ENCODE results near the gene MCU. TPM values are rescaled to one million over a fixed set of nuclear protein-coding genes. Genes with fewer than 3 reads are reported as not detected.
"Not testable (repeated sequence)": the region's sequence is repeated elsewhere in the genome, so short reads cannot be mapped to it uniquely, and the experiment has no call there.

The MCU gene
- total RNA-seq, 2 donors from 2014 or later, result 7.9 to 17.1 TPM

- ATAC-seq, result no peak
- DNase-seq, result no peak
- Histone ChIP-seq H3K36me3 (replicated peaks in 1 of 2; ENCODE audit: insufficient read depth in 1 of 2, low read depth in 2 of 2) (no peaks in the 10 kb centered on the region), H3K4me3 (no peak overlapping the region), H3K4me1 (no peaks in the 10 kb centered on the region), H3K9me3 (no peaks in the 10 kb centered on the region), H3K27ac (no peak overlapping the region), H3K27me3 (no peaks in the 10 kb centered on the region)
- 79 to 83% methylated on average over 8 of the region's 8 CpGs for WGBS, 2 donors
- TF ChIP-seq POLR2A (IDR thresholded peaks at IDR 0.05) (no peak), CTCF (IDR thresholded peaks at IDR 0.05) (no peak)
- intact Hi-C loops (cut with DNase I), result no loop called here
Observed at GRCh38 chr10:72918352-72918751, 226.4 kb downstream of the MCU start.

- H3K36me3 ChIP-seq (replicated peaks in 1 of 2; ENCODE audit: insufficient read depth in 1 of 2, low read depth in 2 of 2); H3K4me1 ChIP-seq; DNase-seq; intact Hi-C loops (cut with DNase I); H3K27me3 ChIP-seq; H3K27ac ChIP-seq; H3K9me3 ChIP-seq; ATAC-seq; H3K4me3 ChIP-seq: not testable (repeated sequence)
- WGBS, 2 donors, result 84 to 95% methylated on average over 1 of the region's 1 CpG
Observed at GRCh38 chr10:72921147-72921683, 229.3 kb downstream of the MCU start.

DNA sequence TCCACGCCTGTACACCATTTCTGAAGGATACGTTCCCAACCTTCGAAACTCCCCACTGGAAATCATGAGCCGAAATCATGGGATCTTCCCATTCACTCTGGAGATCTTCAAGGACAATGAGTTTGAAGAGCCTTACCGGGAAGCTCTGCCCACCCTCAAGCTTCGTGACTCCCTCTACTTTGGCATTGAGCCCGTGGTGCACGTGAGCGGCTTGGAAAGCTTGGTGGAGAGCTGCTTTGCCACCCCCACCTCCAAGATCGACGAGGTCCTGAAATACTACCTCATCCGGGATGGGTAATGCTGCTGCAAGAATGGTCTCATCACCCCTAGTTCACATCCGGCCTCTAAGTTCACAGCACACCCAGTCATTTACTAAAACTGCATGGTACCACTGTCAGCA lies 232.4 kb downstream of the MCU start:
- ATAC-seq, result no peak
- DNase-seq, result no peak
- Histone ChIP-seq H3K4me3 (no peak overlapping the region), H3K9me3 (no peaks in the 10 kb centered on the region), H3K27me3 (no peaks in the 10 kb centered on the region), H3K36me3 (replicated peaks in 1 of 2; ENCODE audit: insufficient read depth in 1 of 2, low read depth in 2 of 2) (no peaks in the 10 kb centered on the region), H3K4me1 (no peaks in the 10 kb centered on the region), H3K27ac (no peak overlapping the region)
- 82 to 88% methylated on average over 10 to 13 of the region's 13 CpGs for WGBS, 2 donors
- intact Hi-C loops (cut with DNase I), result no loop called here
- TF ChIP-seq CTCF (IDR thresholded peaks at IDR 0.05) (no peak), POLR2A (IDR thresholded peaks at IDR 0.05) (no peak)

DNA sequence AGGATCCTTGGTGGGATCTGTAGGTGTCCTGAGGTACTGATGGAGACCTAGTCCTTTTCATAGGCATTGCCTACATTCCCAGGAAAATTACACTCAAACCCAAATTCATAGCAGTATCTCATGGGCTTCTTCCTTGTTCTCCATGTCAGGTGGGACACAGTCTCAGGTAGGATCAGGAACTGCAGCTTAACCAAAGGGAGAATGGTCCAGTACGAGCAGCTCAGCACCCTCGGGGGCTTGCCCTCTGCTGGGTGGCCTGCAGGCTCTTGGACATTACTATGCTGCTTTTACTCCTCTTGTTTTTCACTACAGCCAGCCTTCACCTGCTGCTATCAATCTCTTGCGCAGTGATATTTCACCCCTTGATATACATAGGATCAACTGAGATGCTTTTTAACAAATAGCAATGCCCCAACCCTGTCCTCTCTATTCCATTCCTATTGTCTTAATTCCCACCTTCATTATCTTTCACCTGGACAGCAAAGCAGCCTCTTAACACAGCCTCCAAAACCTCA lies 234.1 kb downstream of the MCU start:
- WGBS, 2 donors, result 75 to 87% methylated on average over 3 of the region's 3 CpGs
- Histone ChIP-seq H3K27me3 (no peaks in the 10 kb centered on the region), H3K4me1 (no peaks in the 10 kb centered on the region), H3K9me3 (no peaks in the 10 kb centered on the region), H3K4me3 (no peak overlapping the region), H3K36me3 (replicated peaks in 1 of 2; ENCODE audit: insufficient read depth in 1 of 2, low read depth in 2 of 2) (no peaks in the 10 kb centered on the region), H3K27ac (no peak overlapping the region)
- DNase-seq (no peak), ATAC-seq (no peak)
- intact Hi-C loops (cut with DNase I), result no loop called here
- TF ChIP-seq CTCF (IDR thresholded peaks at IDR 0.05), result no peak
- TF ChIP-seq POLR2A (IDR thresholded peaks at IDR 0.05), result no peak

- intact Hi-C loops (cut with DNase I), result no loop called here
- Histone ChIP-seq H3K27ac (no peak overlapping the region), H3K36me3 (replicated peaks in 1 of 2; ENCODE audit: insufficient read depth in 1 of 2, low read depth in 2 of 2) (no peaks in the 10 kb centered on the region), H3K4me1 (no peaks in the 10 kb centered on the region), H3K9me3 (no peaks in the 10 kb centered on the region), H3K4me3 (no peak overlapping the region), H3K27me3 (no peaks in the 10 kb centered on the region)
- ATAC-seq (no peak), DNase-seq (no peak)
- no peak for TF ChIP-seq POLR2A (IDR thresholded peaks at IDR 0.05)
- no peak for TF ChIP-seq CTCF (IDR thresholded peaks at IDR 0.05)
- WGBS, 2 donors, result 72 to 74% methylated on average over 5 of the region's 5 CpGs
Observed at GRCh38 chr10:72927485-72927884, 235.5 kb downstream of the MCU start.

Data from body of pancreas (tissue), 4 donors.